OCI-LY3 (cell line): Measurements from ENCODE around the gene SLC12A5.

ENCODE experiments used
- EZH2phosphoT487 ChIP-seq: fragments of 200-600 bp; shearing (Covaris generic); IDR thresholded peaks from 2 replicates; pipeline ENCODE4 v1.6.1; 2018; ENCODE audit warnings: antibody characterized with exemption, mixed run types, low read depth
- TF ChIP-seq, protein P1 (sequence below): fragments of 200-600, 300-600 bp; sonication (generic); IDR thresholded peaks from 2 replicates; pipeline ENCODE4 v1.5.1; 2014; ENCODE audit warnings: antibody characterized with exemption, low read length, low read depth

DNA sequence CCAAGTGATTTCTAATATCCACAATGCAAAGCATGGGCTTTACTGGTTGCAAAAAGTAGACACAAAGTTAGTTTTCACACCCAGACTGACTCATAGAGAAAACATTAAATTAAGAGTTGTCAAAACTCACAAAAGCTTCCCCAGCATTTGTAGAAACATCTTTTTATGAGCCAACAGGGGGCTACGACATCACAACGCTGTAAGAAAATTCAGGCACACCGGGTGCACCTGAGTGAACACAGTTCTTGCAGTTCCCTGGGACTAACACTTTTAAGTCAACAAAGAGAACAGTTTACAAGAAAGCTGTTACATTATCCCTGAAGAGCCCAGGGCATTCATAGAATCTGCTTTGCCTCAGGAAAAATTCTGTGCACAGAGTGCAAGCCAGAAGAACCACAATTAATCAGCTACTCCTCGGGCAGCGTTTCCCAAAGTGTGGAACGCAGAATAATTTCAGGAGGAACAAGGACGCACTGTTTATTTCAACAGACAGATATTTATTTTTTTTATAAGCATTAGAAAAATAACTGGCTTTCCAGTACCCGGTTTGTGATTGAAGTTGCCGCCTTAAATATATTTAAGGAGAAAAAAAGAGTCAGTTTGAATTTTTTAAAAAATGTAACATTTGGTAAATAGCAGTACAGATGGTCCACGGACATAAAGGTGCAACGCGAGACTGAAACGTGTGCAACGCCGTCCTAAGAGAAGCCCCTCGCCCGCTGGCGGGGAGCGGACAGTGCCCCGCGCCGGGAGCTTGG, 59.6 kb downstream of the SLC12A5 start:
- no peak for TF ChIP-seq EZH2phosphoT487
- TF ChIP-seq, protein P1, sequence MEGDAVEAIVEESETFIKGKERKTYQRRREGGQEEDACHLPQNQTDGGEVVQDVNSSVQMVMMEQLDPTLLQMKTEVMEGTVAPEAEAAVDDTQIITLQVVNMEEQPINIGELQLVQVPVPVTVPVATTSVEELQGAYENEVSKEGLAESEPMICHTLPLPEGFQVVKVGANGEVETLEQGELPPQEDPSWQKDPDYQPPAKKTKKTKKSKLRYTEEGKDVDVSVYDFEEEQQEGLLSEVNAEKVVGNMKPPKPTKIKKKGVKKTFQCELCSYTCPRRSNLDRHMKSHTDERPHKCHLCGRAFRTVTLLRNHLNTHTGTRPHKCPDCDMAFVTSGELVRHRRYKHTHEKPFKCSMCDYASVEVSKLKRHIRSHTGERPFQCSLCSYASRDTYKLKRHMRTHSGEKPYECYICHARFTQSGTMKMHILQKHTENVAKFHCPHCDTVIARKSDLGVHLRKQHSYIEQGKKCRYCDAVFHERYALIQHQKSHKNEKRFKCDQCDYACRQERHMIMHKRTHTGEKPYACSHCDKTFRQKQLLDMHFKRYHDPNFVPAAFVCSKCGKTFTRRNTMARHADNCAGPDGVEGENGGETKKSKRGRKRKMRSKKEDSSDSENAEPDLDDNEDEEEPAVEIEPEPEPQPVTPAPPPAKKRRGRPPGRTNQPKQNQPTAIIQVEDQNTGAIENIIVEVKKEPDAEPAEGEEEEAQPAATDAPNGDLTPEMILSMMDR: no peak; the same call in 1 of the 2 replicates
